ENCODE data around the gene SYVN1.
"Not testable (repeated sequence)": the region's sequence is repeated elsewhere in the genome, so short reads cannot be mapped to it uniquely, and the experiment has no call there.

Gene SYVN1

DNA sequence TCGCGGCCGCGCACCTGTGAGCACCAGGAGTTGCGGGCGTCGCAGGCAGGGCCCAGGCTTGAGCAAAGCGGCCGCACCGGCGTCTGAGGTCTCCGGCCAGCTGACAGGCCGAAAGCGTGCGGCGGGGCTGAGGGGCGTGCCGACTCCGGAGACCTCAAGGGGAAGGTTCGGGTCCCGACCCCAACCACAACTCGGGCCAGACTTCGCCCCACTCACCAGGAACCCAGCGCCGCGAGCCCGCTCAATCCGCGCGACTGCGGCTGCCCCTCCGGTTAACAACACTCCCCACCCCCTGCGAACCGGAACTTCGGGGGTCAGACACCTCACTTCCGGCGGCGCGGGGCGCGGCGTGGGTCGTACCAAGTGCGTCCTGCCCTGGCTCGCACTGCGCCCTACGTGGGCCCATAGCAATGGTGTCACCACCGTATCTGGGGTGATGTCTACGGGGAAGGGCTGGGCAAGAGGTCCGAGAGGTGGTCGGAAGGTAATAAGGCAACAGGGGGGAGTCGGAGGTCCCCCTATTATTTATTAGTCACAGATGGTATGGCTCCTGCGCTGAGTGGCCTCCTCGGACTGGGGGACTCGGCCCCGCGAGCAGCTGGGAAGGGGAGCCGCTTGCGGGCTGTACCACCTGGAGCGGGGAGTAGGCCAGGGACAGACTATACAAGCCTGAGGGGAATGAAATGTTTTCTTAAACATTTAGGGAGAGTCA, at the start of gene SYVN1:
TSS of gene SYVN1 (minus strand) at position 280 of the 712 bp plus-strand sequence. CDS start 918 bp downstream, outside the sequence.
- Histone ChIP-seq H3K9ac (ENCODE audit: low read length in 5 of 5) (peak within 1 kb of the TSS; percentile 75 to 98 (median 97)), H3K4me1 (ENCODE audit: control insufficient read depth in 5 of 5, insufficient read depth in 5 of 5, low read length in 5 of 5) (peaks cover 9 to 34% (median 31%) of the 10 kb centered on the region in 5 donors), H3K36me3 (ENCODE audit: control insufficient read depth in 5 of 5, insufficient read depth in 5 of 5, low read length in 5 of 5) (peaks cover 0 to 37% (median 37%) of the 10 kb centered on the region in 5 donors), H3K27ac (ENCODE audit: low read depth, low read length) (peak within 1 kb of the TSS; percentile 99), H3K9me3 (ENCODE audit: control insufficient read depth in 5 of 5, low read length in 5 of 5) (no peaks in the 10 kb centered on the region), H3K27me3 (ENCODE audit: control insufficient read depth in 5 of 5, insufficient read depth in 4 of 5, low read length in 5 of 5) (no peaks in the 10 kb centered on the region), H3K4me3 (ENCODE audit: low read depth in 1 of 5, low read length in 5 of 5) (peak within 1 kb of the TSS; percentile 93 to 95 (median 94))

DNA sequence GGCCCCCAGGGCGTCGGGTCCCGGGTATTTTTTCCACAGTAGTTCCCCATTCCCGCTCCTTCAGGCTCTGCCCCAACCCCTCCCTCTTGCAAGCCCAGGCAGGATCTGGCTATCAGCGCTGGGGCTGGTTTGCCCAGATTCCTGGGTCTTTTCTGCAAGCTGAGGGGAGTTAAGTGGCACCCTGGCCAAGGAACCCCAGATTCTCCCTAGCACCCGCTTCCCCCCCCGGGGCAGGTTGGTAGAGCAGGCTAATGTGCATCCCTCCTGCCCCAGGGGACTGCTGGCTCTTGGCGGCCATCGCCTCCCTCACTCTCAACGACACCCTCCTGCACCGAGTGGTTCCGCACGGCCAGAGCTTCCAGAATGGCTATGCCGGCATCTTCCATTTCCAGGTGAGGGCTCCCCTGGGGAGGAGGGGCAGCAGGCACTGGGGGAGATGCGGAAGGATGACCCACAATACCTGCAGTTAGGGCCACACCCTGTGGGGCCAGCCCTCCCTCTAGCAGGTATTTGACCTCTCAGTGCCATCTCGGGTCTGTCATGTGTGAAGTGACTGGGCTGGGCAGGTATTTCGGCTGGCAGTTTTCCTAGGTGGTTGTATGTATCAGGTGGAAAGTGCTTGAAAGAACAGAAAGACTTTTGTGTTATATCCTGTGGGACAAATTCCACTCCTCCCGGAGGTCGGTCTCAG, 49.0 kb upstream of the SYVN1 start:
- Histone ChIP-seq H3K27ac (ENCODE audit: low read depth, low read length) (no peak overlapping the region), H3K9ac (ENCODE audit: low read length in 5 of 5) (peak overlapping the region in 2 of 5 donors; percentile 93), H3K4me1 (ENCODE audit: control insufficient read depth in 5 of 5, insufficient read depth in 5 of 5, low read length in 5 of 5) (peaks cover 0 to 28% (median 27%) of the 10 kb centered on the region in 5 donors), H3K4me3 (ENCODE audit: low read depth in 1 of 5, low read length in 5 of 5) (peak overlapping the region in 1 of 5 donors; percentile 93), H3K36me3 (ENCODE audit: control insufficient read depth in 5 of 5, insufficient read depth in 5 of 5, low read length in 5 of 5) (peaks cover 0 to 45% (median 30%) of the 10 kb centered on the region in 5 donors), H3K27me3 (ENCODE audit: control insufficient read depth in 5 of 5, insufficient read depth in 4 of 5, low read length in 5 of 5) (no peaks in the 10 kb centered on the region), H3K9me3 (ENCODE audit: control insufficient read depth in 5 of 5, low read length in 5 of 5) (no peaks in the 10 kb centered on the region)

DNA sequence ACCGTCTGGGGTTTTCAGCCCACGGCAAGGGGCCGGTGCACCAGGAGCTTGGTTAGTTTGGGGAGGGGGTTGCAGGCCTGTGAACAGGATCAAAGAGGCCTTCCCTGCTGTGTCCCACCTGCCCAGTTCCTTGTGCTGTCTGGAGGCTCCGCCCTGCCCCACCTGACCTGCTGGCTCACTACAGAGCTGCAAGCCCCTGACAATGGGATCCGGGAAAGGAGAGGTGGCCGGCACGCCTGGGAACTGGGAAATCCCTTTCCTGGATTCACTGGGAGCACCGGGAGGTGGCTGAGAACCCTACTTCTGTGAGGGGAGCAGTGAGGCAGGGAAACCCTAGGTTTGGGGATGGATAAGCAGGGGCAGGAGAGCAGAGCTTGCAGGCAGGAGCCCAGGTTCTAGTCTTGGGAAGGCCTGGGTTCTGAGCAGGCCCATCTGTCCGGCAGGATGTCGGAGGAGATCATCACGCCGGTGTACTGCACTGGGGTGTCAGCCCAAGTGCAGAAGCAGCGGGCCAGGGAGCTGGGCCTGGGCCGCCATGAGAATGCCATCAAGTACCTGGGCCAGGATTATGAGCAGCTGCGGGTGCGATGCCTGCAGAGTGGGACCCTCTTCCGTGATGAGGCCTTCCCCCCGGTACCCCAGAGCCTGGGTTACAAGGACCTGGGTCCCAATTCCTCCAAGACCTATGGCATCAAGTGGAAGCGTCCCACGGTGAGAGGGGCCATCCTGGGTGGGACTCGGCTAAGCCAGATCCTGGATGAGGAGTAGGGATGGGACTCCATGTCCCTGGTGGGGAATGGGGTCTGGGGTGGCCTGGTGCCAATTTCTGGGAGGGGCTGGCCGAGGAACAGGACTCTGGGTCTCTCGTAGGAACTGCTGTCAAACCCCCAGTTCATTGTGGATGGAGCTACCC, 48.2 kb upstream of the SYVN1 start:
- Histone ChIP-seq H3K27me3 (ENCODE audit: control insufficient read depth in 5 of 5, insufficient read depth in 4 of 5, low read length in 5 of 5) (no peaks in the 10 kb centered on the region), H3K9ac (ENCODE audit: low read length in 5 of 5) (peak overlapping the region; percentile 87 to 93 (median 89)), H3K36me3 (ENCODE audit: control insufficient read depth in 5 of 5, insufficient read depth in 5 of 5, low read length in 5 of 5) (peaks cover 0 to 37% (median 24%) of the 10 kb centered on the region in 5 donors), H3K4me1 (ENCODE audit: control insufficient read depth in 5 of 5, insufficient read depth in 5 of 5, low read length in 5 of 5) (peaks cover 0 to 28% (median 27%) of the 10 kb centered on the region in 5 donors), H3K4me3 (ENCODE audit: low read depth in 1 of 5, low read length in 5 of 5) (peak overlapping the region; percentile 58 to 93 (median 83)), H3K9me3 (ENCODE audit: control insufficient read depth in 5 of 5, low read length in 5 of 5) (no peaks in the 10 kb centered on the region), H3K27ac (ENCODE audit: low read depth, low read length) (peak overlapping the region; percentile 69)

GRCh38 chr11:65181569-65182257, 47.4 kb upstream of the SYVN1 start, which contains the start of gene CAPN1:
Gene CAPN1 (plus strand): TSS chr11:65181928. CDS start chr11:65182702, 774 bp downstream.
- no peaks in the 10 kb centered on the region for H3K9me3 ChIP-seq (ENCODE audit: control insufficient read depth in 5 of 5, low read length in 5 of 5)
- H3K4me1 ChIP-seq (ENCODE audit: control insufficient read depth in 5 of 5, insufficient read depth in 5 of 5, low read length in 5 of 5): peaks cover 0 to 28% (median 27%) of the 10 kb centered on the region in 5 donors
- H3K36me3 ChIP-seq (ENCODE audit: control insufficient read depth in 5 of 5, insufficient read depth in 5 of 5, low read length in 5 of 5): peaks cover 0 to 29% (median 16%) of the 10 kb centered on the region in 5 donors
- peak within 1 kb of the TSS; percentile 69 for H3K27ac ChIP-seq (ENCODE audit: low read depth, low read length)
- no peaks in the 10 kb centered on the region for H3K27me3 ChIP-seq (ENCODE audit: control insufficient read depth in 5 of 5, insufficient read depth in 4 of 5, low read length in 5 of 5)
- peak within 1 kb of the TSS; percentile 87 to 93 (median 89) for H3K9ac ChIP-seq (ENCODE audit: low read length in 5 of 5)
- H3K4me3 ChIP-seq (ENCODE audit: low read depth in 1 of 5, low read length in 5 of 5): peak within 1 kb of the TSS; percentile 58 to 93 (median 83)

- Histone ChIP-seq H3K36me3 (ENCODE audit: control insufficient read depth in 5 of 5, insufficient read depth in 5 of 5, low read length in 5 of 5) (peaks cover 0 to 22% (median 9%) of the 10 kb centered on the region in 5 donors), H3K4me1 (ENCODE audit: control insufficient read depth in 5 of 5, insufficient read depth in 5 of 5, low read length in 5 of 5) (peaks cover 0 to 28% (median 27%) of the 10 kb centered on the region in 5 donors), H3K9me3 (ENCODE audit: control insufficient read depth in 5 of 5, low read length in 5 of 5) (no peaks in the 10 kb centered on the region), H3K4me3 (ENCODE audit: low read depth in 1 of 5, low read length in 5 of 5) (peak overlapping the region; percentile 55 to 93 (median 83)), H3K27me3 (ENCODE audit: control insufficient read depth in 5 of 5, insufficient read depth in 4 of 5, low read length in 5 of 5) (no peaks in the 10 kb centered on the region), H3K27ac (ENCODE audit: low read depth, low read length) (peak overlapping the region; percentile 57), H3K9ac (ENCODE audit: low read length in 5 of 5) (peak overlapping the region in 4 of 5 donors; percentile 40 to 66 (median 58))
Measured at GRCh38 chr11:65180877-65181568, 46.7 kb upstream of the SYVN1 start.

DNA sequence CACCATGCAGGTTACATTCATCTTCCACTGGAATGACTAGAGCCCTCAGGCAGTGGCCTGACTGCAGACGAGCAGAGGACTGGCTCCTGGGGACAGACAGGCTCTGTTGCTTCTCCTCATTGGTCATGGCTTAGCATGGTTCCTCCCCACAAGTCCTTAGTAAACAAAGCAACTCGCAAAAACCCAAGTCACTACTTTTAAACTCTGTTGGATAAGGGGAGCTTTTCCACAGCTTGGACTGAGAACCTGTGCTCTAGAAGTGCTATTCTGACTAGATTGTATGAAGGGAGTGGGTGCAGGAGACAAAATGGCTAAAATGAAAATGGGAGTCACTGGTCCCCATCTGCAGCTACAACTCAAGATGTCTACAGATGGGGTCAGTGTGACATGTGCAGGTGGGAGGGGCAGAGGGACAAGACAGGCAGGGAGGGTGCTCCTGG, 40.3 kb upstream of the SYVN1 start:
- H3K36me3 ChIP-seq (ENCODE audit: control insufficient read depth in 5 of 5, insufficient read depth in 5 of 5, low read length in 5 of 5); H3K9me3 ChIP-seq (ENCODE audit: control insufficient read depth in 5 of 5, low read length in 5 of 5); H3K9ac ChIP-seq (ENCODE audit: low read length in 5 of 5); H3K4me1 ChIP-seq (ENCODE audit: control insufficient read depth in 5 of 5, insufficient read depth in 5 of 5, low read length in 5 of 5); H3K4me3 ChIP-seq (ENCODE audit: low read depth in 1 of 5, low read length in 5 of 5); H3K27me3 ChIP-seq (ENCODE audit: control insufficient read depth in 5 of 5, insufficient read depth in 4 of 5, low read length in 5 of 5); H3K27ac ChIP-seq (ENCODE audit: low read depth, low read length): not testable (repeated sequence)

DNA sequence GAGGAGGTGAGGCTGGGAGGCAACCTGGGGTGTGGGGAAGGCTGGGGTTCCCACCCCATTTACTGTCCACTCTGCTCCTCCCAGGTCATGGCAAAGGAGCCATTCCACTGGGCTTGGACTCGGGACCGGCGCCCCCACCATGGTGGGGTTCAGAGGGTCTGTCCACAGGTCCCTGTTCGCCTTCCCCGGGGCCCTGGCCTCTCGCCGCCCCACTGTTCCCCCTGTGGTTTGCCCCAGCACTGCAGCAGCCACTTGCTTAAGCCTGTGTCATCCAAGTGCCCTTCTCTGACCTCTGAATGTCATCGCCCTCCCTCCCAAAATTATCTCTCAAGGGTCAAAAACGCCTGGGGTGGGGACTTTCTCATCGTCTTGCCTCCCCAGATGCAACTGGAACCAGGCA, 38.3 kb upstream of the SYVN1 start:
- H3K4me3 ChIP-seq (ENCODE audit: low read depth in 1 of 5, low read length in 5 of 5): no peak overlapping the region
- H3K27ac ChIP-seq (ENCODE audit: low read depth, low read length): no peak overlapping the region
- no peaks in the 10 kb centered on the region for H3K27me3 ChIP-seq (ENCODE audit: control insufficient read depth in 5 of 5, insufficient read depth in 4 of 5, low read length in 5 of 5)
- H3K9me3 ChIP-seq (ENCODE audit: control insufficient read depth in 5 of 5, low read length in 5 of 5): no peaks in the 10 kb centered on the region
- H3K9ac ChIP-seq (ENCODE audit: low read length in 5 of 5): no peak overlapping the region
- no peaks in the 10 kb centered on the region for H3K4me1 ChIP-seq (ENCODE audit: control insufficient read depth in 5 of 5, insufficient read depth in 5 of 5, low read length in 5 of 5)
- H3K36me3 ChIP-seq (ENCODE audit: control insufficient read depth in 5 of 5, insufficient read depth in 5 of 5, low read length in 5 of 5): no peaks in the 10 kb centered on the region

GRCh38 chr11:65170058-65170534, 35.8 kb upstream of the SYVN1 start, which contains the start of gene SPDYC:
Gene SPDYC (plus strand): TSS chr11:65170233. CDS start chr11:65171358, 1,125 bp downstream.
- Histone ChIP-seq H3K9ac (ENCODE audit: low read length in 5 of 5) (no peak within 1 kb of the TSS), H3K4me1 (ENCODE audit: control insufficient read depth in 5 of 5, insufficient read depth in 5 of 5, low read length in 5 of 5) (peaks cover 0 to 10% (median 3%) of the 10 kb centered on the region in 5 donors), H3K9me3 (ENCODE audit: control insufficient read depth in 5 of 5, low read length in 5 of 5) (no peaks in the 10 kb centered on the region), H3K27me3 (ENCODE audit: control insufficient read depth in 5 of 5, insufficient read depth in 4 of 5, low read length in 5 of 5) (no peaks in the 10 kb centered on the region), H3K4me3 (ENCODE audit: low read depth in 1 of 5, low read length in 5 of 5) (no peak within 1 kb of the TSS), H3K36me3 (ENCODE audit: control insufficient read depth in 5 of 5, insufficient read depth in 5 of 5, low read length in 5 of 5) (no peaks in the 10 kb centered on the region), H3K27ac (ENCODE audit: low read depth, low read length) (no peak within 1 kb of the TSS)
